Fibroblast of lung (primary cell): ENCODE measurements around the gene DTX4.

ENCODE experiments used
- CTCF ChIP-seq, 2 donors: IDR thresholded peaks in 1 of 2; conservative IDR thresholded peaks in 1 of 2; 1 replicate in 1 of 2; 2 replicates in 1 of 2; pipeline ENCODE4 v1.5.1; 2011 to 2012; ENCODE audit warnings: low read length in 2 of 2, control low read depth in 1 of 2, inconsistent platforms in 1 of 2, low read depth in 1 of 2, mild to moderate bottlenecking in 1 of 2
- EZH2 ChIP-seq: IDR thresholded peaks from 2 replicates; pipeline ENCODE4 v1.5.1; 2012; ENCODE audit warnings: low read length, control low read depth, mild to moderate bottlenecking; ENCODE audit errors: missing control alignments

- TF ChIP-seq CTCF (conservative IDR thresholded peaks at IDR 0.05 in 1 of 2, IDR thresholded peaks at IDR 0.05 in 1 of 2; ENCODE audit: low read depth in 1 of 2, low read length in 2 of 2) (no peak), EZH2 (no peak)
Observed at GRCh38 chr11:59138643-59139042, 33.3 kb upstream of the DTX4 start.
